ENCODE results near the gene TMEM123. TPM values are rescaled to one million over a fixed set of nuclear protein-coding genes. Genes with fewer than 3 reads are reported as not detected.

The TMEM123 gene
- total and polyA plus RNA-seq, 2 of the 8 experiments (the other 6 are each of a cell fraction or from before 2014, with no cell fraction given): 75.5 to 80.1 TPM

DNA sequence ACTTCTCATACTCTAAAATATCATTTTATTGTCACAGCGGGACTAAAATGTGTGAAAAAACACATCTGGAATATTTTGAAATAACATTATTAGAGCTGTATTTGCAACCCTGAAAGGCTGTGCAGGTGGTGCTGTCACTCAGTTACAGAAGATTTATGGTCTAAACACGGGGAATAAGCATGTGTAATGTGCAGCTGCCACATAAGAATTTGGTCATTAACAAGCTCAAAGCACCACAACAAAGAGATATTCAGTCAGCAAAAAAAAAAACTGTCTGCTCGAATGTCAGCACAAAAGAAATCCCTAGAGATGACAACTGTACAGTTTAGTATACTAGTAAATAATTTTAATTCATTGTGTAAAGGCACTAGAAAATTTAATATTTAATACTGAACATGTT is 31.3 kb downstream of the TMEM123 start:
- Histone ChIP-seq H3K27ac (ENCODE audit: low read depth, low read length) (no peak overlapping the region), H3K9me3 (ENCODE audit: insufficient read depth in 2 of 2, low read depth in 1 of 2, low read length in 1 of 2) (no peaks in the 10 kb centered on the region), H3K27me3 (replicated peaks in 1 of 4; ENCODE audit: control insufficient read depth in 3 of 4, extremely low read depth in 1 of 4, insufficient read depth in 3 of 4, low read length in 3 of 4) (no peaks in the 10 kb centered on the region), H2AFZ (ENCODE audit: low read length) (no peak overlapping the region), H3K4ac (replicated peaks; ENCODE audit: insufficient read length, low read depth, low read length) (no peak overlapping the region), H3K14ac (ENCODE audit: insufficient read length) (no peak overlapping the region), H4K20me1 (replicated peaks in 1 of 2; ENCODE audit: control insufficient read depth in 1 of 2, insufficient read depth in 2 of 2, low read length in 2 of 2) (no peaks in the 10 kb centered on the region), H2BK12ac (ENCODE audit: low read depth, low read length) (no peak overlapping the region), H3K79me2 (ENCODE audit: control insufficient read depth in 1 of 2, insufficient read depth in 2 of 2, low read length in 2 of 2) (peaks cover 0 to 24% of the 10 kb centered on the region in 2 experiments; a peak in 2 of 4 replicates), H2BK120ac (replicated peaks; ENCODE audit: low read depth, low read length) (no peak overlapping the region), H3K79me1 (ENCODE audit: low read depth, low read length) (peaks cover 3% of the 10 kb centered on the region), H2BK5ac (ENCODE audit: low read depth, low read length) (no peak overlapping the region), H3K4me1 (replicated peaks in 1 of 4; ENCODE audit: control insufficient read depth in 3 of 4, insufficient read depth in 4 of 4, low read length in 3 of 4) (no peaks in the 10 kb centered on the region), H3K56ac (replicated peaks; ENCODE audit: insufficient read length, low read depth, low read length) (no peak overlapping the region), H3K23me2 (ENCODE audit: low read depth, low read length) (no peaks in the 10 kb centered on the region), H3K4me3 (ENCODE audit: extremely low read depth in 1 of 4, insufficient read depth in 2 of 4, low read depth in 3 of 4, low read length in 4 of 4) (no peak overlapping the region), H4K8ac (ENCODE audit: extremely low read depth, insufficient read depth, low read length) (no peak overlapping the region), H3K9ac (replicated peaks in 1 of 4; ENCODE audit: extremely low read depth in 1 of 4, low read depth in 3 of 4, low read length in 3 of 4) (no peak overlapping the region), H3K36me3 (ENCODE audit: control insufficient read depth in 2 of 4, insufficient read depth in 4 of 4, low read length in 3 of 4) (no peaks in the 10 kb centered on the region; a peak in 1 of 8 replicates), H4K5ac (ENCODE audit: insufficient read length, low read depth, low read length) (no peak overlapping the region), H3K23ac (ENCODE audit: insufficient read length) (no peak overlapping the region), H3K4me2 (ENCODE audit: insufficient read depth in 1 of 2, low read depth in 2 of 2, low read length in 2 of 2) (no peak overlapping the region), H4K91ac (replicated peaks; ENCODE audit: insufficient read length, low read length) (no peak overlapping the region), H2AK5ac (ENCODE audit: low read depth, low read length) (no peak overlapping the region), H2BK20ac (ENCODE audit: low read length) (no peak overlapping the region), H2BK15ac (ENCODE audit: low read length) (no peak overlapping the region), H3K18ac (ENCODE audit: extremely low read depth, low read length) (no peak overlapping the region)
- DNase-seq (ENCODE audit: low read depth in 1 of 2, low spot score in 2 of 2) (no peak), FAIRE-seq (no peak)
- WGBS, 2 experiments (ENCODE audit: extremely low coverage in 1 of 2, insufficient coverage in 1 of 2, insufficient read length in 1 of 2, insufficient replicate concordance in 2 of 2, low coverage in 1 of 2, low lambda C conversion rate in 2 of 2, missing lambda C conversion rate in 1 of 2): 79% methylated on average over 3 of the region's 3 CpGs; no CpG with 5 or more reads in 1 of the 2 experiments
- ChIA-PET CTCF (ENCODE audit: partially characterized antibody) (interaction anchor here (1.0 to 1.2 kb wide), 2 partner anchors 29 to 55 kb away, joined by 3 read pairs; no protein-coding TSS in a partner anchor), POLR2A (ENCODE audit: partially characterized antibody) (interaction anchor here (0.6 kb wide), 1 partner anchor 11 kb away, joined by 3 read pairs; no protein-coding TSS in a partner anchor)
- TF ChIP-seq CBX8 (IDR thresholded peaks at IDR 0.05; ENCODE audit: borderline replicate concordance, low read depth, low read length) (no peak), RNF2 (IDR thresholded peaks at IDR 0.05; ENCODE audit: borderline replicate concordance, low read depth, low read length, missing control alignments, poor library complexity, severe bottlenecking) (no peak), GTF2F1 (IDR thresholded peaks at IDR 0.05; ENCODE audit: borderline replicate concordance, low read depth, low read length) (no peak), ATF2 (IDR thresholded peaks at IDR 0.05; ENCODE audit: low read length) (no peak), ASH2L (IDR thresholded peaks at IDR 0.05; ENCODE audit: low read length) (no peak), SP4 (IDR thresholded peaks at IDR 0.05; ENCODE audit: low read length) (no peak), SP2 (IDR thresholded peaks at IDR 0.05; ENCODE audit: low read length) (no peak), KDM4A (IDR thresholded peaks at IDR 0.05; ENCODE audit: low read depth, low read length, severe bottlenecking) (no peak)
- TF ChIP-seq, protein P1, sequence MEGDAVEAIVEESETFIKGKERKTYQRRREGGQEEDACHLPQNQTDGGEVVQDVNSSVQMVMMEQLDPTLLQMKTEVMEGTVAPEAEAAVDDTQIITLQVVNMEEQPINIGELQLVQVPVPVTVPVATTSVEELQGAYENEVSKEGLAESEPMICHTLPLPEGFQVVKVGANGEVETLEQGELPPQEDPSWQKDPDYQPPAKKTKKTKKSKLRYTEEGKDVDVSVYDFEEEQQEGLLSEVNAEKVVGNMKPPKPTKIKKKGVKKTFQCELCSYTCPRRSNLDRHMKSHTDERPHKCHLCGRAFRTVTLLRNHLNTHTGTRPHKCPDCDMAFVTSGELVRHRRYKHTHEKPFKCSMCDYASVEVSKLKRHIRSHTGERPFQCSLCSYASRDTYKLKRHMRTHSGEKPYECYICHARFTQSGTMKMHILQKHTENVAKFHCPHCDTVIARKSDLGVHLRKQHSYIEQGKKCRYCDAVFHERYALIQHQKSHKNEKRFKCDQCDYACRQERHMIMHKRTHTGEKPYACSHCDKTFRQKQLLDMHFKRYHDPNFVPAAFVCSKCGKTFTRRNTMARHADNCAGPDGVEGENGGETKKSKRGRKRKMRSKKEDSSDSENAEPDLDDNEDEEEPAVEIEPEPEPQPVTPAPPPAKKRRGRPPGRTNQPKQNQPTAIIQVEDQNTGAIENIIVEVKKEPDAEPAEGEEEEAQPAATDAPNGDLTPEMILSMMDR (IDR thresholded peaks at IDR 0.05; ENCODE audit: control extremely low read depth in 1 of 3, insufficient read depth in 1 of 3, low read depth in 1 of 3, low read length in 3 of 3): no peak
